Measurements from ENCODE around the gene SUB1.
A peak's percentile ranks its signal among the peaks of the same experiment; 100 is the strongest.
"Not testable (repeated sequence)": the region's sequence is repeated elsewhere in the genome, so short reads cannot be mapped to it uniquely, and the experiment has no call there.

SUB1 gene

DNA sequence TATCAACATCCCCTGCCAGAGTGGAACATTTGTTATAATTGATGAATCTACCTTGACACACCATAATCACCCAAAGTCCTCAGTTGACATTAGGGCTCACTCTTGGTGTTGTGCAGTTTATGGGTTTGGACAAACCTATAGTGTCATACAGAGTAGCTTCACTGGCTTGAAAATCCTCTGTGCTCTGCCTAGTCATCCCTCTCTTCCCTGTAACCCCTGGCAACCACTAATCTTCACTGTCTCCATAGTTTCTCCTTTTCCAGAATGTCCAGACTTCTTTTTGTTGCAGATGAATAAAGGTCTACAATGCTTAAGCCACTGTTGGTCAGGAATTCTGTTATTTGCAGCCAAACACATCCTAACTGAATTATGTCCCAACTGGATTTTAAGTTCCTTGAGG lies 22.5 kb upstream of the SUB1 start:
- no peak for DNase-seq (ENCODE audit: low read depth)
- no peak overlapping the region for H3K4me3 ChIP-seq (ENCODE audit: low read depth, low read length)

- no peak for DNase-seq (ENCODE audit: low read depth)
- H3K4me3 ChIP-seq (ENCODE audit: low read depth, low read length), result no peak overlapping the region
Measured at GRCh38 chr5:32563614-32564013, 21.7 kb upstream of the SUB1 start.

DNA sequence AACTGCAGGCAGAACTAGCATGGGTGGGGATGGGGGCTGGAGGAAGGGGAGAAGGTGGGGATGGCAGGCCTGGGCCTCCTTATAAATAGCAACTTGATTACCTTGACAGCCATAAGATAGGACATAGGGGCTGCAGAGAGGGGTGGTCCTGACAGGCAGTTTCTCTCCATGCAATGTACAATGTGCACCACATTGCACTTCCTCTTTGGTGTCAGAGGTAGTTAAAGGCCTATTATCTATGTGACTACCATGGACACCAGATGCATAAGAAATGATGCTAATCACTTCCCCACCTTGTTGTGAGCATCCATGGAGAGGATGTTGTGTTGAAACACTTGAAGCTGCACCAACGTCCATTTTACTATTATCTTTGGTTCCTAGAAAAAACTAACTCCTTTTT lies 20.2 kb upstream of the SUB1 start:
- no peak for DNase-seq (ENCODE audit: low read depth)
- H3K4me3 ChIP-seq (ENCODE audit: low read depth, low read length), result no peak overlapping the region

DNA sequence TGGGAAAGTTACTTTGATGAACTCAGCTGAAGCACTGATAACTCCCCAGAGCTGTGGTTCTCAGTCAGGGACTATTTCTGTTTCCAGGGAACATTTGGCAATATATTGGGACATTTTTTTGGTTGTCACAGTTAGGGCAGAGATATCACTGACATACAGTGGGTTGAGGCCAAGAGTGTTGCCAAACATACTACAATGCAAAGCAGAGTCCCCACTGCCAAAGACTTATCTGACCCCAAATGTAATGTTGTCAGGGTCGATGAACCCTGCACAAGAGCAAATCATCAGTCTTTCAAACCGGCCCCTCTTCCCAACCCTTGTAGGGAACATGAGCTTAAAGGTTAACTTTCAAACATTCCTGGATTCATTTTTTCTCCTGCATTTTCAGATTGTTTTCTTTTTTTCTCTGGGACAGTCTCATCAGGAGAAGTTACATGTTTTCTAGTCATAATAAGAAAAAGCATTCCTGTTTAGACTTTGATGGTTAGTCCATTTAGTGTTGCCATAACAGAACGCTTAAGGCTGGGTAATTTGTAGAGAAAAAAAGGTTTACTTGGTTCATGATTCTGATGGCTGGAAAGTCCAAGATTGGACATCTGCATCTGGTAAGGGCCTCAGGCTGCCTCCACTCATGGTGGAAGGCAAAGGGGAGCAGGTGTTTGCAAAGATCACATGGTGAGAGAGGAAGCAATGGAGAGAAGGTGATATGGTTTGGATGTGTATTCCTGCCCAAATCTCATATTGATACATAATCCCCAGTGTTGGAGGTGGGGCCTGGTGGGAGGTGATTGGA lies 18.8 kb upstream of the SUB1 start:
- no peak for DNase-seq (ENCODE audit: low read depth)
- H3K4me3 ChIP-seq (ENCODE audit: low read depth, low read length), result no peak overlapping the region

DNA sequence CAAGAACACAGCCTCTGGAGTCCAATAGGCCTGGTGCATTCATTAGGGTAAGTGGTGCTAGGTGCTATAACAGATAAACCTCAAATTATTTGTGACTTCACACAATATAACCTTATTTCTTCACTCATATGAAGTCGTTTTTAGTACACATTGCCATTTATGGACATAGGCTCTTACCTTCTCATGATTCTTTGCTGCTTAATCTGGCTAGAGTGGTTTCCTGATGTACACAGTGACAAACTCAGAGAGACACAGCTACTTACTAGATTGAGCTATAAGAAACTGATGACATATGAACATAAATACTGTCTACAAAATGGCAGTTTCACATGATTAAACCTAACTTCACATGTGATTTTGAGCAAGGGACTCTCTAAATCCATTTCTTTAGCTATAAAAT lies 14.2 kb upstream of the SUB1 start:
- DNase-seq (ENCODE audit: low read depth), result no peak
- H3K4me3 ChIP-seq (ENCODE audit: low read depth, low read length), result no peak overlapping the region

DNA sequence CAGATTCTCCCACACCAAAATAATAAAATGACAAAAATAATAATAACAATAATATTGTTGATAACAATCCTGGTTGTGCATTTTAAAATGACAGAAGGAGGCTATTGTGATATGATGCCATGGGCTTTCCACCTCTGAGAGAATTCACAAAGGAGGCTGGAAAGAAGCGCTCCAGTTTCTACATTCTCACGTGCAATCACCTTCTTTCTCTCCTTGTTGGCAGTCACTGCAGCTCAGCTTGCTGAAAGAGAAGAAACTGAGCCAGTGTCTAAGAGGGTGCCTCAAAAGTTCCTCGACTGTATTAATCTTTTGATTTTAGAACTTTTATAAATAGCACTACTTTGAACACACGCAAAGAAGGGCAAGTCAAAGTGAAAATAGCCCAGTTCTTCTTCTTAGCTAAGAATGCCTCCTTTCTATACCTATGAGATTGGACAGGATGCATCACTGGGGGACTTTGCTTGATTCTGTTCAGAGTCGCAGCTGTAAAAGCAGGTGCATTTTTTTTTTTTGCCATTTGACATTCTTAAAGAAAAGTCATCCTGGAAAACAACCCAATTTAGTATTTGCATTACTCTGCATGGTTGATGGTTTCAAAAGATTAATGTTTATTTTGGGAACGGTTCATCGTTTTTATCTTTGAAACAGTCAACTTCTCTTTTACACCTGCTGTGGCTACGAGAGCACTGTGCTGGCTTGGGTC lies 12.4 kb upstream of the SUB1 start:
- H3K4me3 ChIP-seq (ENCODE audit: low read depth, low read length), result no peak overlapping the region
- DNase-seq (ENCODE audit: low read depth), result no peak

GRCh38 chr5:32573481-32573854 lies 11.9 kb upstream of the SUB1 start:
- not testable (repeated sequence) for DNase-seq (ENCODE audit: low read depth); H3K4me3 ChIP-seq (ENCODE audit: low read depth, low read length)

GRCh38 chr5:32574540-32575175 lies 10.7 kb upstream of the SUB1 start:
- H3K4me3 ChIP-seq (ENCODE audit: low read depth, low read length), result no peak overlapping the region
- DNase-seq (ENCODE audit: low read depth), result no peak

GRCh38 chr5:32578363-32578762 lies 7.0 kb upstream of the SUB1 start:
- DNase-seq (ENCODE audit: low read depth), result no peak

DNA sequence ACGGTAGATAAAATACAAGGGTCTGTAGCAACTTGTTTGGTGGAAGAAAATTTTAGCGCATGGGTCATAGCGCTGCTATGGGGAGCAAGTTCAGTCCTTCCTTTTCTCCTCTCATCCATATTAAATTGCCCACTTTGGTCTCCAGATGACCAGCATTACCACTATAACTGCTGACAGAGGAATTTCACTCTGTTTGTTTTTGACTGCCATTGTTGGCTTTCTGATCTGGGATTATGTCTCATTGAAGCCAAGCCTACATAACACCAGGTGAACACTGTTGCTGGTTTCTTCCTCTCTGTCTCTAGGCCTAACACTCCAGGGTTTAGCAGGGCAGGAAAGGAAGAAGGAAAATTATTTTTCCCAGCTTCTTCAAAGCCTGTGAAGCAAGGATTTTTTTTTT lies 6.6 kb upstream of the SUB1 start:
- DNase-seq (ENCODE audit: low read depth), result no peak
- H3K4me3 ChIP-seq (ENCODE audit: low read depth, low read length), result no peak overlapping the region

More at GRCh38 chr5:32578363-32578762, 7.0 kb upstream of the SUB1 start:
- H3K4me3 ChIP-seq (ENCODE audit: low read depth, low read length), result no peak overlapping the region

GRCh38 chr5:32581010-32581785 lies 4.2 kb upstream of the SUB1 start:
- no peak overlapping the region for H3K4me3 ChIP-seq (ENCODE audit: low read depth, low read length)
- DNase-seq (ENCODE audit: low read depth), result no peak

DNA sequence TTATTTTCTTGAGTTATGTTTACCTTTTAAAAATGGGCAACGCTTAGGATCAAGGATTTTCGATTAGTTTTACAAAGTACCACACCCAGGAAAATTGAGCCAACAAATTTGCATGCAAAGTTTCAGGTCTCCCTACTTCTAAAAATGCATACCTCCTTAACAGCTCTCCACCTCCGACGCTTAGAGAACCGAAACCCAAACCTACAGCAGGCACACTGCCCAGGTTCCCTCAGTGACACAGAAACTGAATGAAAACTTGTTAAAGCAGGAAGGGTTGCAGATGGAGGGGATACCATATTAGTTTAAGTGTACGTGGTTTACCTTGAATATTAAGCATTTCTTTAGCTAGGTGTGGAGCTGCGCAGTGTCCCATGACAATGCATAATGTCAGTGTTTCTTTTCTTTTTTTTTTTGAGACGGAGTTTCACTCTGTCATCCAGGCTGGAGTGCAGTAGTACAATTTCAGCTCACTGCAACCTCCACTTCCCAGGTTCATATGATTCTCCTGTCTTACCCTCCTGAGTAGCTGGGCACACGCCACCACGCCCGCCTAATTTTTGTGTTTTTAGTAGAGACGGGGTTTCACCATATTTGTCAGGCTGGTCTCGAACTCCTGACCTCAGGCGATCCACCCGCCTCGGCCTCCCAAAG lies 1.6 kb upstream of the SUB1 start:
- DNase-seq (ENCODE audit: low read depth), result no peak
- H3K4me3 ChIP-seq (ENCODE audit: low read depth, low read length), result no peak overlapping the region

GRCh38 chr5:32584646-32585045 lies 711 bp upstream of the SUB1 start:
- H3K4me3 ChIP-seq (ENCODE audit: low read depth, low read length), result no peak overlapping the region
- DNase-seq (ENCODE audit: low read depth), result no peak

- DNase-seq (ENCODE audit: low read depth), result no peak
- peak overlapping the region; percentile 88 for H3K4me3 ChIP-seq (ENCODE audit: low read depth, low read length)
Measured at GRCh38 chr5:32585122-32585445, 273 bp upstream of the SUB1 start.

DNA sequence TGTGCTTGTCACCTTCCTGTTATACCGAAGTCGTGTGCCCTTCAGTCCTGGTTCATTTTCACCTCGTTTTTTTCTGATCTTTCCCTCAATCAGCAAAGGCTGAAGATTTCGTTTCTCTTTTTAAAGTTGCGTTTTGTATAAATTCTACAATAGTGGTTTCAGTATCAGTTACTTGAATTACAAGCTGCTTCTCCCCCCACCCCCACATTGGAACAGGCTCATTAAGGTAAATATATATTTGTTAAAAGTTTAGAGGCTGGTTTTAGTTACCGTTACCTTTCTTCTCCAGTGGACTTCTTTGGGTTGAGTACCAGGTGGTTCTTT lies 881 bp downstream of the SUB1 start:
- H3K4me3 ChIP-seq (ENCODE audit: low read depth, low read length), result peak overlapping the region; percentile 88
- DNase-seq (ENCODE audit: low read depth), result no peak

DNA sequence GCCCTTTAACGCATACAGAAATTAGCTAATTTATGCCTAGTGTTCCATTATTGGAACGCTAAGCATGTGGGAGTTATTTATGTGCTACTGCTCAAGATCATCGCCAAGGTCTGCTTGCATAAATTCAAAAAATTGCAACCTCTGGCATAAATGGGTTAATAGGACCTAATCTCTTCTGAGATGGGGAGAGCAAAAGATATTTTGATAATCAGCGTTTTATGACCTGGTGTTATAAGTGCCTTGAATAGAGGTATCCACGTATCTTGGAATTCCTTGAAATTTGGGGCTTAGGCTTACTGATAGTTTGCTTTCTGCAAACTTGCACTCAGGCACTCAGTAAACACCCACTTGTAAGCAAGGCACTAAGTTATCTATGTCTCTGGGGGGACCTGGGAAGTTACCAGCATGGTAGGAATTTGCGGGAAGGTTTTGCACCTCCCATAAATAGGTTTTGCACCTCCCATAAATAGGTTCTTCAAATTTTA lies 1.8 kb downstream of the SUB1 start:
- no peak for DNase-seq (ENCODE audit: low read depth)
- H3K4me3 ChIP-seq (ENCODE audit: low read depth, low read length), result peak overlapping the region; percentile 88

- H3K4me3 ChIP-seq (ENCODE audit: low read depth, low read length), result no peak overlapping the region
- DNase-seq (ENCODE audit: low read depth), result no peak
Measured at GRCh38 chr5:32589416-32589815, 4.1 kb downstream of the SUB1 start.

GRCh38 chr5:32589942-32590869 lies 4.8 kb downstream of the SUB1 start:
- no peak overlapping the region for H3K4me3 ChIP-seq (ENCODE audit: low read depth, low read length)
- DNase-seq (ENCODE audit: low read depth), result no peak

DNA sequence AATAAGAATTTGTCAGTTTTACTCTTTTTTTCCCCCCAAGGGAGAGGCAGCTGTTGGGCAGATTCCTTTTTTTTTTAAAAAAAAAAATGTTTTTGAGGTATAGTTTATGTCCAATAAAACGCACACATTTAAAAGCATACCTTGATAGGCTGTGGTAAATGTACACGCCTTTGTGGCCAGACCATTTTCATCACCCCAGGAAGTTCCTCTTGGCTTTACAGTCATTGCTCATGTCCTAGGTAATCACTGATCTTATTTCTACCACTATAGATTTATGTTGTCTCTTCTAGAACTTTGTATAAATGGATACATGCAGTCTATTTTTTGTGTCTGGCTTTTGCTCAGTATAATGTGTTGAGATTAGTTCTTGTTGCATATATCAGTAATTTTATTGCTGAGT lies 9.8 kb downstream of the SUB1 start:
- H3K4me3 ChIP-seq (ENCODE audit: low read depth, low read length), result no peak overlapping the region
- DNase-seq (ENCODE audit: low read depth), result no peak
